PC-3 (cell line): ENCODE measurements around the gene WDR48.

ENCODE experiments used
- CTCF ChIP-seq: fragments of 300-600 bp; sonication (generic); conservative IDR thresholded peaks from 2 replicates; pipeline ENCODE4 v1.5.1; 2017; ENCODE audit warnings: antibody characterized with exemption, low read depth, mild to moderate bottlenecking, low read length
- EZH2 ChIP-seq: fragments of 300-600 bp; sonication (generic); IDR thresholded peaks from one replicate; pipeline ENCODE4 v1.6.1; 2017; ENCODE audit warnings: antibody characterized with exemption, mild to moderate bottlenecking, low read length; ENCODE audit not compliant: unreplicated experiment
- EZH2phosphoT487 ChIP-seq: fragments of 300-600 bp; sonication (generic); IDR thresholded peaks from 2 replicates; pipeline ENCODE4 v1.6.1; 2018; ENCODE audit warnings: mild to moderate bottlenecking, antibody characterized with exemption, low read length, borderline replicate concordance

DNA sequence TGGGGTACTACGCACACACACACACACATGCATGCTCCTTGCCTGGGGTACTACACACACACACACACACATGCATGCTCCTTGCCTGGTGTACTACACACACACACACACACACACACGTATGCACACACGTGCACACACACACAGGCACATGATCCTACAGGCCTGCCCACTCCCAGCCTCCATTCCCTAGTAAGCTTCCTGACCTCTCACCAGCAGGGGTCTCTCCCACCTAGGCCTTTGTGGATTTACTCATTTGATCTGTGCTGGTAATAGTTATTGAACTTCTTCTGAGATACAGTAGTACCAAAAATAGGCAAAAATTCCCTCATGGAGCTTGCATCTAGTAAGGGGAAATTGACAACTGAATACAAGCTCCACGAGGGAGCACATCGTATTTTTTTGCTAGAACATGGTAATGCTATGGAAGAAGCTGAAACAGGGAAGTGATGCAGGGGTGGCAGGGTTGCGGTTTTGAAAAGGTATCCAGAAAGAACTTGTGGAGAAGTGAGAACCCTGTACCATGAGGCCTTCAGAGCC lies 74.8 kb downstream of the WDR48 start:
- peak; percentile 73 for TF ChIP-seq CTCF
- no peak for TF ChIP-seq EZH2
- TF ChIP-seq EZH2phosphoT487 = no peak
